Measurements from ENCODE around the gene EHMT1. TPM values are rescaled to one million over a fixed set of nuclear protein-coding genes. Genes with fewer than 3 reads are reported as not detected.

Gene EHMT1
- total and polyA plus RNA-seq, 2 of the 8 experiments (the other 6 are each of a cell fraction or from before 2014, with no cell fraction given): 95.7 to 163 TPM

- Histone ChIP-seq H4K91ac (replicated peaks; ENCODE audit: insufficient read length, low read length) (no peak overlapping the region), H4K8ac (ENCODE audit: extremely low read depth, insufficient read depth, low read length) (peak overlapping the region; percentile 77; the same call in 1 of the 2 replicates), H3K9ac (replicated peaks in 1 of 4; ENCODE audit: extremely low read depth in 1 of 4, low read depth in 3 of 4, low read length in 3 of 4) (no peak overlapping the region), H2AK5ac (ENCODE audit: low read depth, low read length) (no peak overlapping the region), H3K23ac (ENCODE audit: insufficient read length) (no peak overlapping the region), H2BK12ac (ENCODE audit: low read depth, low read length) (peak overlapping the region; percentile 50; the same call in 1 of the 2 replicates), H2AFZ (ENCODE audit: low read length) (no peak overlapping the region), H3K9me3 (ENCODE audit: insufficient read depth in 2 of 2, low read depth in 1 of 2, low read length in 1 of 2) (no peaks in the 10 kb centered on the region), H2BK20ac (ENCODE audit: low read length) (no peak overlapping the region), H3K4me2 (ENCODE audit: insufficient read depth in 1 of 2, low read depth in 2 of 2, low read length in 2 of 2) (peak overlapping the region; percentile 24 to 63), H3K56ac (replicated peaks; ENCODE audit: insufficient read length, low read depth, low read length) (no peak overlapping the region), H4K5ac (ENCODE audit: insufficient read length, low read depth, low read length) (no peak overlapping the region), H3K27ac (ENCODE audit: low read depth, low read length) (no peak overlapping the region), H3K79me1 (ENCODE audit: low read depth, low read length) (no peaks in the 10 kb centered on the region), H3K23me2 (ENCODE audit: low read depth, low read length) (peaks cover 4% of the 10 kb centered on the region; the same call in 1 of the 2 replicates), H2BK15ac (ENCODE audit: low read length) (no peak overlapping the region), H2BK5ac (ENCODE audit: low read depth, low read length) (no peak overlapping the region), H3K79me2 (ENCODE audit: control insufficient read depth in 1 of 2, insufficient read depth in 2 of 2, low read length in 2 of 2) (peaks cover 0 to 7% of the 10 kb centered on the region in 2 experiments; a peak in 1 of 4 replicates), H3K4me3 (ENCODE audit: extremely low read depth in 1 of 4, insufficient read depth in 2 of 4, low read depth in 3 of 4, low read length in 4 of 4) (peak overlapping the region; percentile 10 to 56 (median 28); a peak in 6 of 8 replicates), H3K4me1 (replicated peaks in 1 of 4; ENCODE audit: control insufficient read depth in 3 of 4, insufficient read depth in 4 of 4, low read length in 3 of 4) (peaks cover 0 to 17% (median 8%) of the 10 kb centered on the region in 4 experiments; a peak in 6 of 7 replicates), H3K4ac (replicated peaks; ENCODE audit: insufficient read length, low read depth, low read length) (peak overlapping the region; percentile 53), H4K20me1 (replicated peaks in 1 of 2; ENCODE audit: control insufficient read depth in 1 of 2, insufficient read depth in 2 of 2, low read length in 2 of 2) (peaks cover 7 to 16% of the 10 kb centered on the region in 2 experiments), H3K14ac (ENCODE audit: insufficient read length) (no peak overlapping the region), H2BK120ac (replicated peaks; ENCODE audit: low read depth, low read length) (peak overlapping the region; percentile 78), H3K36me3 (ENCODE audit: control insufficient read depth in 2 of 4, insufficient read depth in 4 of 4, low read length in 3 of 4) (no peaks in the 10 kb centered on the region), H3K27me3 (replicated peaks in 1 of 4; ENCODE audit: control insufficient read depth in 3 of 4, extremely low read depth in 1 of 4, insufficient read depth in 3 of 4, low read length in 3 of 4) (peaks cover 0 to 9% (median 2%) of the 10 kb centered on the region in 4 experiments; a peak in 2 of 7 replicates), H3K18ac (ENCODE audit: extremely low read depth, low read length) (no peak overlapping the region)
- FAIRE-seq (no peak), DNase-seq (ENCODE audit: low read depth in 1 of 2, low spot score in 2 of 2) (no peak)
- WGBS, 2 experiments (ENCODE audit: extremely low coverage in 1 of 2, insufficient coverage in 1 of 2, insufficient read length in 1 of 2, insufficient replicate concordance in 2 of 2, low coverage in 1 of 2, low lambda C conversion rate in 2 of 2, missing lambda C conversion rate in 1 of 2): 48% methylated on average over 11 of the region's 49 CpGs; no CpG with 5 or more reads in 1 of the 2 experiments
- ChIA-PET POLR2A (ENCODE audit: partially characterized antibody) (interaction anchor here (1.3 to 3.1 kb wide), 3 partner anchors 14 to 364 kb away, joined by 4 to 14 read pairs (median 4); partner anchors contain the start of genes EHMT1 and TUBB4B), CTCF (ENCODE audit: partially characterized antibody) (interaction anchor here (0.8 to 1.3 kb wide), 2 partner anchors 13 to 29 kb away, joined by 3 to 4 read pairs; no protein-coding TSS in a partner anchor)
- no peak for TF ChIP-seq CBX8 (IDR thresholded peaks at IDR 0.05; ENCODE audit: borderline replicate concordance, low read depth, low read length)
- no peak for TF ChIP-seq MAX (IDR thresholded peaks at IDR 0.05)
- no peak for TF ChIP-seq HDAC2 (IDR thresholded peaks at IDR 0.05; ENCODE audit: borderline replicate concordance in 1 of 2, low read depth in 2 of 2, low read length in 2 of 2)
- no peak for TF ChIP-seq PHF8 (conservative IDR thresholded peaks at IDR 0.05; ENCODE audit: low read depth, low read length)
- no peak for TF ChIP-seq NANOG (IDR thresholded peaks at IDR 0.05; ENCODE audit: insufficient read depth, low read depth, low read length, poor library complexity, severe bottlenecking)
- TF ChIP-seq CTBP2 (IDR thresholded peaks at IDR 0.05; ENCODE audit: borderline replicate concordance, insufficient read depth, insufficient read length, low read length): no peak
- no peak for TF ChIP-seq TCF12 (IDR thresholded peaks at IDR 0.05; ENCODE audit: low read depth, low read length)
- no peak for TF ChIP-seq CREB1 (IDR thresholded peaks at IDR 0.05)
- TF ChIP-seq CHD1 (IDR thresholded peaks at IDR 0.05; ENCODE audit: low read depth, low read length): no peak
- no peak for TF ChIP-seq TBP (IDR thresholded peaks at IDR 0.05; ENCODE audit: low read depth, low read length)
- TF ChIP-seq GABPA (IDR thresholded peaks at IDR 0.05; ENCODE audit: borderline replicate concordance, insufficient read depth, low read length): no peak
Measured at GRCh38 chr9:137604345-137605086, 14.3 kb upstream of the EHMT1 start.

Data from H1 (cell line).